ENCODE measurements around the gene LMTK3. TPM values are rescaled to one million over a fixed set of nuclear protein-coding genes. Genes with fewer than 3 reads are reported as not detected.

LMTK3 gene
- total RNA-seq, 1 donor from 2014 or later: 4.2 TPM

DNA sequence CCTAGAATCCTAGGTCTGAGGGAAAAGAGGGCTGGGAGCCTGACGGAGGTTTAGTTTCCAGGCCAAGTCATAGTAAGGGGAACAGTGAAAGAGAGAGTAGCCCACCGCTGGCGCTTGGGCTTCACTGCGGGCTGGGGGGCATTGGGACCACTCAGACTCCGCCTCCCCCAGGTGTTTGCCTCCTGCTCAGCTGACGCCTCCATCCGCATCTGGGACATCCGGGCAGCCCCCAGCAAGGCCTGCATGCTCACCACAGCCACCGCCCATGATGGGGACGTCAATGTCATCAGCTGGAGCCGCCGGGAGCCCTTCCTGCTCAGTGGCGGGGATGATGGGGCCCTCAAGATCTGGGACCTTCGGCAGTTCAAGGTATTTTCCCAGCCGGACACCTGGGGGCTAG lies 60.8 kb downstream of the LMTK3 start:
- no peak overlapping the region for H3K4me3 ChIP-seq (ENCODE audit: low read depth, low read length)
- no peak for DNase-seq (ENCODE audit: low read depth)
- TF ChIP-seq, protein P1, sequence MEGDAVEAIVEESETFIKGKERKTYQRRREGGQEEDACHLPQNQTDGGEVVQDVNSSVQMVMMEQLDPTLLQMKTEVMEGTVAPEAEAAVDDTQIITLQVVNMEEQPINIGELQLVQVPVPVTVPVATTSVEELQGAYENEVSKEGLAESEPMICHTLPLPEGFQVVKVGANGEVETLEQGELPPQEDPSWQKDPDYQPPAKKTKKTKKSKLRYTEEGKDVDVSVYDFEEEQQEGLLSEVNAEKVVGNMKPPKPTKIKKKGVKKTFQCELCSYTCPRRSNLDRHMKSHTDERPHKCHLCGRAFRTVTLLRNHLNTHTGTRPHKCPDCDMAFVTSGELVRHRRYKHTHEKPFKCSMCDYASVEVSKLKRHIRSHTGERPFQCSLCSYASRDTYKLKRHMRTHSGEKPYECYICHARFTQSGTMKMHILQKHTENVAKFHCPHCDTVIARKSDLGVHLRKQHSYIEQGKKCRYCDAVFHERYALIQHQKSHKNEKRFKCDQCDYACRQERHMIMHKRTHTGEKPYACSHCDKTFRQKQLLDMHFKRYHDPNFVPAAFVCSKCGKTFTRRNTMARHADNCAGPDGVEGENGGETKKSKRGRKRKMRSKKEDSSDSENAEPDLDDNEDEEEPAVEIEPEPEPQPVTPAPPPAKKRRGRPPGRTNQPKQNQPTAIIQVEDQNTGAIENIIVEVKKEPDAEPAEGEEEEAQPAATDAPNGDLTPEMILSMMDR (conservative IDR thresholded peaks at IDR 0.05; ENCODE audit: low read depth, low read length): no peak

DNA sequence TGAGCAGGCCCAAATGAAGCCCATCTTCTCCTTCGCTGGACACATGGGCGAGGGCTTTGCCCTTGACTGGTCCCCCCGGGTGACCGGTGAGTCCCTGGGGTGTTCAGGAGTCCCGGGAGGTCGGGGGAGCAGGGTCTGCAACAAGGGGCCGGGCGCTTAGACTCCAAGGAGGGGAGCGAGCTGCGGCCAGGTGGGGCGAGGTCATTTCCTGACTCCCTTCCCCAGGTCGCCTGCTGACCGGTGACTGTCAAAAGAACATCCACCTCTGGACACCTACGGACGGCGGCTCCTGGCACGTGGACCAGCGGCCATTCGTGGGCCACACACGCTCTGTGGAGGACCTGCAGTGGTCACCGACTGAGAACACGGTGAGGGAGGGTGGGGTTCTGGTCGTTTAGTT lies 61.2 kb downstream of the LMTK3 start:
- no peak for DNase-seq (ENCODE audit: low read depth)
- TF ChIP-seq, protein P1 (conservative IDR thresholded peaks at IDR 0.05; ENCODE audit: low read depth, low read length): no peak
- no peak overlapping the region for H3K4me3 ChIP-seq (ENCODE audit: low read depth, low read length)

DNA sequence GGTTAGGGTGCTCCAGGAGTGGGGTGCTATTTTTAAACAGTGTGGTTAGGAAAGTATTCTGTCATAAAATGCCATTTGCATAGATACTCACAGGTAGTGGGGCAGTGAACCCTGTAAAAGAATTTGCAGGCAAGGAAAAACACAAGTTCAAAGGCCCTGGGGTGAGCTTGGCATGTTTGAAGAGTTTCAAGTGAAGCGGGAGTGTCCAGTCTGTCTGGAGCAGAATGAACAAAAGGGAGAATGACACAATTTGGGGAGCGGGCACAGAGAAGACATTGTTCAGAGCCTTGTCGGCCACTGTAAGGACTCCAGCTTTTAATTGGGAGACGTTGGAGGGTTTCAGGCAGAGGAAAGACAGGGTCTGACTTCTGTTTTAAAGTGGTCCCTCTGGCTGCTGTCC lies 63.1 kb downstream of the LMTK3 start:
- no peak overlapping the region for H3K4me3 ChIP-seq (ENCODE audit: low read depth, low read length)
- TF ChIP-seq, protein P1 (conservative IDR thresholded peaks at IDR 0.05; ENCODE audit: low read depth, low read length): no peak
- DNase-seq (ENCODE audit: low read depth): no peak

DNA sequence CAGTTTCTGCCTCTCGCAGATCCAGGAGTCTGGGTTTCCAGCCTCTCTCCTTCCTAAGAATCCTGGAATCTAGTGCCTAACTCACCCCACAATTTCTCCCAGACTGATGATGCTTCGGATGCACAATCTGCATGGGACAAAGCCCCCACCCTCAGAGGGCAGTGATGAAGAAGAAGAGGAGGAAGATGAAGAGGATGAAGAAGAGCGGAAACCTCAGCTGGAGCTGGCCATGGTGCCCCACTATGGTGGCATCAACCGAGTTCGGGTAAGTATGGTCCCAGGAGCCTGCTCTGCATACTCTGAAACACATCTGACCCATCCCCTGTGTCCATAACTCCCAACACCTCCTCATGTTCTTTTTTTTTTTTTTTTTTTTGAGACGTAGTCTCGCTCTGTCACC lies 65.1 kb downstream of the LMTK3 start:
- TF ChIP-seq, protein P1 (conservative IDR thresholded peaks at IDR 0.05; ENCODE audit: low read depth, low read length): no peak
- peak overlapping the region; percentile 100 for H3K4me3 ChIP-seq (ENCODE audit: low read depth, low read length)
- no peak for DNase-seq (ENCODE audit: low read depth)

DNA sequence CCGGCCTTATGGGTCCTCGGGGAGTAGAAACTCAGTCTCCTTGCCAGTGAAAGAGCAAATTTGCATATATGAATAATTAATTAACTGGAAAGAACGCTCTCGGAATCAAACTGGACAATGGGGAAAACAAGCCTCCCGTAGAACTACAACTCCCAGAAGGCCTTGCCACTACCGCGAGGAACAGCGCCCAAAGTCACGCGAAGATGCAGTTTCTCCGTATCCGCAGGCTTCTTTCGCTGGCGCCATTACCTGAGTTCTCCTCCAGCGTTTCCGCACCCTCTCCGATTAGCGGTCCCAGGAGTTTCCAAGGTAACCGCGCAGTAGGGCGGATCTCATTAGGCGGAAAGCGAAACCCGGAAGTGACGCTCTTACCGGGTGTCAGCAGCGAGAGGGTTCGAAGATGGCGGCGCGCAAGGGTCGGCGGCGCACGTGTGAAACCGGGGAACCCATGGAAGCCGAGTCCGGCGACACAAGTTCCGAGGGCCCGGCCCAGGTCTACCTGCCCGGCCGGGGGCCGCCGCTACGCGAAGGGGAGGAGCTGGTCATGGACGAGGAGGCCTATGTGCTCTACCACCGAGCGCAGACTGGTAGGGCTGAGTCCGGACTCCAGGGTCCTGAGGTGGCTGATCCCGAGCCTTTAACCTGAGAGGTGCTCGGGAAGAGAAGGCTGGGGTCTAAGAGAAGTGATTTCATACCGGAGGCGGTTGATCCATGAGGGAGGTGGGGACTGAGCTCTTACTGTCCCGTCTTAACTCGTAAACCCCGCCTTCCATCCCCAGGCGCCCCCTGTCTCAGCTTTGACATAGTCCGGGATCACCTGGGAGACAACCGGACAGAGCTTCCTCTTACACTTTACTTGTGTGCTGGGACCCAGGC lies 65.8 kb downstream of the LMTK3 start, which contains the start of gene GRWD1:
GRWD1 (plus strand) TSS at position 378 of the 876 bp plus-strand sequence; CDS start at position 401, 23 bp downstream.
- TF ChIP-seq, protein P1 (conservative IDR thresholded peaks at IDR 0.05; ENCODE audit: low read depth, low read length): peak; percentile 28
- peak; percentile 84 for DNase-seq (ENCODE audit: low read depth)

DNA sequence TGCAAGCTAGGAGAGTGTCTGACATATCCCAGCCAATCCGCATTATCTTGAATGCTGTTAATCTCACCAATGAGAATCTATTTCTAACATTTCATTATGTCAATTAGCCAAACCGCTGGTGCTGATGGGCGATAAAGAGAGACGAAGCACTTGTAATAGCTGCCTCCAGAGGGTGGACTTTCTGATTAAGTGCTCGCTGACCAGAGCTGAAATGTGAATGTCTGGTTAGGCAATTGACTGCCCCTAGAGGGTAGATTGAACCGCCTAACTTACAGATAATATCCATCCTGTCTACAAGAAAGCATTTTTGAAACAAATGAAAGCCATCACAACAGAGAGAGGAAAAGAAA lies 66.4 kb downstream of the LMTK3 start:
- peak overlapping the region; percentile 100 for H3K4me3 ChIP-seq (ENCODE audit: low read depth, low read length)
- DNase-seq (ENCODE audit: low read depth): peak; percentile 83
- TF ChIP-seq, protein P1 (conservative IDR thresholded peaks at IDR 0.05; ENCODE audit: low read depth, low read length): peak; percentile 65

More for the DNA sequence above, 65.8 kb downstream of the LMTK3 start, which contains the start of gene GRWD1:
- peak within 1 kb of the TSS; percentile 100 for H3K4me3 ChIP-seq (ENCODE audit: low read depth, low read length)

DNA sequence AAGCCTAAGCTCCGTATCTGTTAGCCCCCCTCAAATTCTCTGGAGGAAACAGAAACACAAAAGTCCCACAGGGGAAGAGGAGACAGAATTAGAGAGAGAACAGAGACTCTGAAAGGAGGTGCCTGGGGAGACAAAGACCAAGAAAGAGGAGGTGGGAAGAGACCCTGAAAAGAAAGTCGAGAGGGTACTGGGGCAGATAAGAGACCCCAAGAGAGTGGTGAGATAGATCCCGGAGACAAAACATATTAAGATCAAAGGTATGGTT lies 66.8 kb downstream of the LMTK3 start:
- TF ChIP-seq, protein P1 (conservative IDR thresholded peaks at IDR 0.05; ENCODE audit: low read depth, low read length): no peak
- peak overlapping the region; percentile 100 for H3K4me3 ChIP-seq (ENCODE audit: low read depth, low read length)
- DNase-seq (ENCODE audit: low read depth): no peak
